ENCODE measurements around the gene HOXB5. TPM values are rescaled to one million over a fixed set of nuclear protein-coding genes. Genes with fewer than 3 reads are reported as not detected.
A peak's percentile ranks its signal among the peaks of the same experiment; 100 is the strongest.

The HOXB5 gene
- total RNA-seq, 8 experiments from 2014 or later: 1.0 to 51.9 (median 15.8) TPM

DNA sequence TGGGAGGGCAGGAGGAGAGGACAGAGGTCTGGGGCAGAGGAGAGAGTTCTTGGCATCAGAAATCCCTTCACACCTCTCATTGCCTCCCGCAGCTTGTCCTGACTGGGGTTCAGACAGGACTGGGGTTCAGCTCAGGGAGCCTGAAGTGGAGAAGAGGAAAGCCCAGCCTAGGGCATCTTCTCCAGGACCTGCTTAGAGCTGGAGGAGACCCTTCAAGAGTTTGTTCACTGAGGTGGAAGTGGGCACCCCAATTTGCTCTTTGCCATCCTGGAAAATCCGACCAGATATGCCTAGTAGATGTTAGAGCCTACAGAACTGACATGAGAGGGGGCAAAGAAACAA, 5.5 kb downstream of the HOXB5 start:
- Histone ChIP-seq H3K27ac (peak overlapping the region; percentile 90 to 96), H3K4me3 (peak overlapping the region; percentile 62 to 91 (median 83)), H3K4me1 (replicated peaks in 1 of 2) (peaks cover 24 to 64% of the 10 kb centered on the region in 2 donors)
- 0 to 100% methylated on average over 1 to 2 of the region's 2 CpGs; no CpG with 5 or more reads in 8 of the 10 experiments for WGBS, 10 experiments
- in situ Hi-C loops (cut with MboI; ENCODE audit: low pct_unique_long_range_greater_than_20kb in 2 of 9, low sequenced_read_pairs in 9 of 9, unreplicated experiment in 9 of 9): no loop called here
- no peak for ATAC-seq (replicated peaks in 6 of 8)

- in situ Hi-C loops (cut with MboI; ENCODE audit: low pct_unique_long_range_greater_than_20kb in 2 of 9, low sequenced_read_pairs in 9 of 9, unreplicated experiment in 9 of 9): no loop called here
- peak overlapping the region; percentile 90 to 96 for H3K27ac ChIP-seq
- WGBS, 10 experiments: 0 to 67% (median 10%) methylated on average over 1 to 4 of the region's 5 CpGs; no CpG with 5 or more reads in 3 of the 10 experiments
- peak in 4 of 8 experiments; percentile 4 to 22 (median 7) for ATAC-seq (replicated peaks in 6 of 8)
- H3K4me1 ChIP-seq (replicated peaks in 1 of 2): peaks cover 30 to 69% of the 10 kb centered on the region in 2 donors
- peak overlapping the region; percentile 62 to 91 (median 83) for H3K4me3 ChIP-seq
Observed at GRCh38 chr17:48587276-48588073, 6.1 kb downstream of the HOXB5 start.

- peak overlapping the region; percentile 90 to 96 for H3K27ac ChIP-seq
- peak in 6 of 8 experiments; percentile 4 to 48 (median 35) for ATAC-seq (replicated peaks in 6 of 8)
- H3K4me1 ChIP-seq (replicated peaks in 1 of 2): peaks cover 32 to 69% of the 10 kb centered on the region in 2 donors
Observed at GRCh38 chr17:48586355-48587258, 7.0 kb downstream of the HOXB5 start.

DNA sequence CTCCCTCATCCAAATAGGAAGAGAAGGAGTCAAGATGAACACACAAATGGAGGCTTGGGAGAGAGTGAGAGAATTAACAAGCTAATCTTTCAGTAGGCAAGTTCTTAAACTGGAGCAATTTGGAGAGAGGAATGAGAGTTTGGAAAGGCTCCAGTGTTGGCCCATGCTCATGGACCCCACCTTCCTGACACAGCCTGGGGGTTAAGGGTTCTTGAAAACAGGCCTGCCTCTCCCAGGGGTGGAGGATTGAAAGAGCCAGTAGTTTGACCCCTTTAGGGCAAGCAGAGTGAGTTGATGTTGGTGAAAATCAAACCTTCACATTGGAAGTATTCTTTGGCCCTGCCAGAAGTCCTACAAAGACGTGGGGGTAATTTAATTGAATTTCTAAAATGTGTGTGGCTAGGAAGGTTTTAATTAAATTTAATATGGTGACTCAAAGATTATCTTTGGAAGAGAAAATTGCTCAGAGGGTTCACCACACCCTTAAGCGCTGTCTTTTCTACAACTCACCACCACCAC, 9.3 kb downstream of the HOXB5 start:
- in situ Hi-C loops (cut with MboI; ENCODE audit: low pct_unique_long_range_greater_than_20kb in 2 of 9, low sequenced_read_pairs in 9 of 9, unreplicated experiment in 9 of 9): no loop called here
- H3K4me3 ChIP-seq: peak overlapping the region; percentile 62 to 91 (median 83)
- WGBS, 10 experiments: 0 to 50% (median 0%) methylated on average over 1 to 2 of the region's 2 CpGs; no CpG with 5 or more reads in 6 of the 10 experiments
- H3K27ac ChIP-seq: peak overlapping the region in 1 of 2 donors; percentile 96
- H3K4me1 ChIP-seq (replicated peaks in 1 of 2): peaks cover 35 to 50% of the 10 kb centered on the region in 2 donors
- peak in 3 of 8 experiments; percentile 0 to 3 (median 1) for ATAC-seq (replicated peaks in 6 of 8)

More at GRCh38 chr17:48586355-48587258, 7.0 kb downstream of the HOXB5 start:
- WGBS, 10 experiments: 0 to 90% (median 5%) methylated on average over 2 to 21 of the region's 34 CpGs; no CpG with 5 or more reads in 1 of the 10 experiments
- H3K4me3 ChIP-seq: peak overlapping the region; percentile 62 to 91 (median 83)
- in situ Hi-C loops (cut with MboI; ENCODE audit: low pct_unique_long_range_greater_than_20kb in 2 of 9, low sequenced_read_pairs in 9 of 9, unreplicated experiment in 9 of 9): no loop called here

DNA sequence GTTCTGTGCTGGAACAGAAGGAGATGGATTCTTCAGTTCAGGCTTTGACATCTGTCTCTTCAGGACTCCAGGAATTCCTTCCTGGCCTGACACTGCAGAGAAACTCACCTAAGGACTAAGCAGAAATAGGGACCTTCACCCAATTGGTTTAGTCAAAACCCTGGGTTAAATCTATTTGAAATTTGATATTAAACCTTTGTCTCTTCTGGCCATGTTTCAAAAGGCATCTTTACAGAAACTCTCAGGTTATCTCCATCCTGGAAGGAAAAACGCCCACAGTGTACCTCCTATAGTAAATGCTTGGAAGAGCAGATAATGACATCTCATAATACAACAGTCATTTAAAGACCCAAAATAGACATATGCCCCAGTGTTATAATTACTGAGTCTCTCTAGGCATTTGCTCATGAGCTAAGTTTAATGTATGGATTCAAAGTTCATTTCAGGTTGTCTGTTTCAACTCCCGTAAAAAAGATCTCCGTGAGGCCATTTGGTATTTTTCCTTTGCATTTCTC, 9.8 kb downstream of the HOXB5 start:
- WGBS, 10 experiments: 0 to 87% (median 29%) methylated on average over 1 to 3 of the region's 3 CpGs; no CpG with 5 or more reads in 2 of the 10 experiments
- ATAC-seq (replicated peaks in 6 of 8): no peak
- H3K4me1 ChIP-seq (replicated peaks in 1 of 2): peaks cover 35 to 44% of the 10 kb centered on the region in 2 donors
- peak overlapping the region in 1 of 2 donors; percentile 97 for H3K27ac ChIP-seq
- peak overlapping the region; percentile 62 to 91 (median 83) for H3K4me3 ChIP-seq
- in situ Hi-C loops (cut with MboI; ENCODE audit: low pct_unique_long_range_greater_than_20kb in 2 of 9, low sequenced_read_pairs in 9 of 9, unreplicated experiment in 9 of 9): no loop called here

DNA sequence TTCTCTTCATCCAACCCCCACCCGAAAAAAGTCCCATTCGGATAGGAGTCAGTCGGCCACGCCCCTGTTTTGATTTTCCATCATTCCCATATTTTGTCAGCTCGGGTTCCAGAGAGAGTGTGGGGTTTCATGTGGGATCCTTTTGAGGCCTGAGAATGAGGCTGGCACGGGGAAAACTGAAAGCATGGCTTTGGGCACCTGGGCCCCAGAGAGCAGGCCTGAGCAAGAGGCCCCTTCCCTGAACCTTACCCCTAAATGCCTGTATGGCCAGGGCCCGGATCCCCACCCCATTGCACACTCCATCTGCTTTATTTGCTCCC, 10.9 kb downstream of the HOXB5 start:
- peak overlapping the region; percentile 94 to 97 for H3K27ac ChIP-seq
- in situ Hi-C loops (cut with MboI; ENCODE audit: low pct_unique_long_range_greater_than_20kb in 2 of 9, low sequenced_read_pairs in 9 of 9, unreplicated experiment in 9 of 9): no loop called here
- peak overlapping the region; percentile 67 to 91 (median 83) for H3K4me3 ChIP-seq
- no peak for ATAC-seq (replicated peaks in 6 of 8)
- 0 to 100% (median 0%) methylated on average over 1 to 6 of the region's 7 CpGs; no CpG with 5 or more reads in 3 of the 10 experiments for WGBS, 10 experiments
- peaks cover 34 to 35% of the 10 kb centered on the region in 2 donors for H3K4me1 ChIP-seq (replicated peaks in 1 of 2)

DNA sequence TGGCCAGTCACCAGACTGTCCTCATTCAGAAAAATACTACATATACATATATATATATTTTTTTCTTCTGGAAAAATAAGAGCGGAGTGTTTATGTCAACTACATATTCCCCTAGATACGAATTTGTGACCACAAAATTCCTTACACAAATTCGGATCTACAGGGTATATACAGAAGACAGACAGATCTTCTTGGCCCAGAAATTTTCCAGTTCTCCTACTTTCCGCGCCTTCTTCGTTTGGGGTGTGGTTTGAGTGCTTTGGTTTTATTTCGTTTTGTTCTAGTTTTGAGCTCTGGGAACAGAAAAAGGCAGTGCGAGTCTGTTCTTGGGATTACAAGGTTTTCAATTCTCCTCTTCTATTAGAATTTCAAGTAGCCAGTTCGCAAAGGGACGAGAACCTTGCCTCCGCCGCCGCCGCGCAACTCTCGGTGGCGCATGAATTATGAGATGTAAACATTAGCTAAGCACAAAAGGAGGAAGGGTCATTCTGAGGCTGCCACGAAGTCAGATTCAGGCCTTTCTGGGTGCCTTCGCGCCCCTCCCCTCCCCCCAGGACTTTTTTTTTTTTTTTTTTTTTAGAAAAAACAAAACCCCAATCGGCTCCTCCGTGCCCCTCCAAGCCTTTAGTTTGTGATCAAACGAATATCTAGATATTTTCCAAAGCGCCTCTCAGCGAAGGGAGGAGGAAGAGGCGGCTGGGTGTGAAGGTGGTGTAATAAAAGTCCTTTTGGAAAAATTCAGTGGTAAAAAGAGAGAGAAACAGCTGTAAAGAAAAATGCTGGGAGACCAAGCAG, 13.6 kb downstream of the HOXB5 start:
- Histone ChIP-seq H3K4me3 (peak overlapping the region; percentile 67 to 91 (median 83)), H3K4me1 (replicated peaks in 1 of 2) (peaks cover 31 to 53% of the 10 kb centered on the region in 2 donors), H3K27ac (peak overlapping the region; percentile 94 to 97)
- in situ Hi-C loops (cut with MboI; ENCODE audit: low pct_unique_long_range_greater_than_20kb in 2 of 9, low sequenced_read_pairs in 9 of 9, unreplicated experiment in 9 of 9): no loop called here
- WGBS, 10 experiments: 0 to 73% (median 2%) methylated on average over 1 to 24 of the region's 26 CpGs
- peak in 4 of 8 experiments; percentile 5 to 23 (median 16) for ATAC-seq (replicated peaks in 6 of 8)

DNA sequence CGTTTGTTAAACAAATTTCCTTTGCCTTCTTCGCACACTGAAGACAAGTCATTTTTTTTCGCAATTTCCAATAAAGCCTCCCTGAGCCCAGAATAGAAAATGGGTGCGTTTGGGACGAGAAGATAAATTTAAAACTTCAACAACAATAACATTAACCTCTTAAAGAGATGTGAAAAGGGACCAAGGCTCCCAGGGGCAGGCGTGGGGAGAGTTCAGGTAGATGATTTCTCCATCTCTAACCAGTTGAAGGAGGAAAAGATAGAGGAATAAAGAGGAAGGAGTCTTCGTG, 14.2 kb downstream of the HOXB5 start:
- in situ Hi-C loops (cut with MboI; ENCODE audit: low pct_unique_long_range_greater_than_20kb in 2 of 9, low sequenced_read_pairs in 9 of 9, unreplicated experiment in 9 of 9): no loop called here
- peaks cover 29 to 55% of the 10 kb centered on the region in 2 donors for H3K4me1 ChIP-seq (replicated peaks in 1 of 2)
- H3K27ac ChIP-seq: peak overlapping the region; percentile 94 to 97
- no peak for ATAC-seq (replicated peaks in 6 of 8)
- 0 to 81% (median 6%) methylated on average over 3 to 7 of the region's 7 CpGs; no CpG with 5 or more reads in 1 of the 10 experiments for WGBS, 10 experiments
- peak overlapping the region; percentile 67 to 91 (median 83) for H3K4me3 ChIP-seq

GRCh38 chr17:48578616-48579470, 14.7 kb downstream of the HOXB5 start:
- H3K27ac ChIP-seq: peak overlapping the region; percentile 94 to 97
- WGBS, 10 experiments: 0 to 62% (median 0%) methylated on average over 2 to 22 of the region's 43 CpGs; no CpG with 5 or more reads in 1 of the 10 experiments
- peak overlapping the region; percentile 67 to 91 (median 83) for H3K4me3 ChIP-seq
- ATAC-seq (replicated peaks in 6 of 8): peak in 6 of 8 experiments; percentile 4 to 50 (median 33)
- H3K4me1 ChIP-seq (replicated peaks in 1 of 2): peaks cover 23 to 50% of the 10 kb centered on the region in 2 donors
- in situ Hi-C loops (cut with MboI; ENCODE audit: low pct_unique_long_range_greater_than_20kb in 2 of 9, low sequenced_read_pairs in 9 of 9, unreplicated experiment in 9 of 9): no loop called here

DNA sequence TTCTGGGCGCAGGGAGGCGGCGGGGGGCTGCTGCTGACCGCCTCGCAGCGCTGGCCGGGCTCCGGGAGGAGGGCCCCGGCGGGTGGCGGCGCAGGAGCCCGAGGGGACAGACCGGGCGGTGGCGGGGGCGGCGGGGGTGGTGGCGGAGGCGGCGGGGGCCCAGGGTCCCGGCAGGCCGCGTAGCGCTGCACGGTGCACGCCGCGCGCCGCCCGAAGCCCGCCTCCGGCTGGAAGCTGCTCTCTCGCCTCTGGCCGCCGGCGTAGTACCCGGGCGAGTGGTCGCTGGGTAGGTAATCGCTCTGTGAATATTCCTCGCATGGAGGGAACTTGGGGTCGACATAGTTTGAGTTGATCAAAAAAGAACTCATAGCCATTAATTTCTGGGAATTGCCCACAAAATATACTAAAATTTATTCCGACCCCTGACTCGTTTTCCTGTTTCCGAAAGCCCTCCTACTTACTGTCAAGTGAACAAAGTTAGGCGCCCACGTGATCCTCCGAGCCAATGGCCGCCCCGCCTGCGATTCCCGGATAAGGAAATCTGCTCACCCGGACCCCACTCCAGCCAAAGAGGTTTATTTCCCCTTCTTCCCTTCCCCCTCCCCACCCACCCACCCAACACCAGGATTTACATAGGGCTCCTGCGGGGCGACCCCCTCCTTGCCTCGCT, 15.5 kb downstream of the HOXB5 start, which contains the start of gene HOXB4:
HOXB4 (minus strand) TSS at position 405 of the 670 bp plus-strand sequence; CDS start at position 374, 31 bp downstream.
- Histone ChIP-seq H3K4me1 (replicated peaks in 1 of 2) (peaks cover 16 to 43% of the 10 kb centered on the region in 2 donors), H3K27ac (peak within 1 kb of the TSS; percentile 94 to 97), H3K4me3 (peak within 1 kb of the TSS; percentile 67 to 91 (median 83))
- WGBS, 10 experiments: 0 to 14% (median 0%) methylated on average over 1 to 11 of the region's 58 CpGs; no CpG with 5 or more reads in 5 of the 10 experiments
- ATAC-seq (replicated peaks in 6 of 8): peak in 7 of 8 experiments; percentile 12 to 48 (median 42)
- in situ Hi-C loops (cut with MboI; ENCODE audit: low pct_unique_long_range_greater_than_20kb in 2 of 9, low sequenced_read_pairs in 9 of 9, unreplicated experiment in 9 of 9): no loop called here
